ENCODE measurements around the gene KAT8. TPM values are rescaled to one million over a fixed set of nuclear protein-coding genes. Genes with fewer than 3 reads are reported as not detected.

KAT8 gene
- total and polyA plus RNA-seq, 2 of the 13 experiments (the other 11 are each of a cell fraction or from before 2014, with no cell fraction given), result 79.0 to 84.2 TPM

DNA sequence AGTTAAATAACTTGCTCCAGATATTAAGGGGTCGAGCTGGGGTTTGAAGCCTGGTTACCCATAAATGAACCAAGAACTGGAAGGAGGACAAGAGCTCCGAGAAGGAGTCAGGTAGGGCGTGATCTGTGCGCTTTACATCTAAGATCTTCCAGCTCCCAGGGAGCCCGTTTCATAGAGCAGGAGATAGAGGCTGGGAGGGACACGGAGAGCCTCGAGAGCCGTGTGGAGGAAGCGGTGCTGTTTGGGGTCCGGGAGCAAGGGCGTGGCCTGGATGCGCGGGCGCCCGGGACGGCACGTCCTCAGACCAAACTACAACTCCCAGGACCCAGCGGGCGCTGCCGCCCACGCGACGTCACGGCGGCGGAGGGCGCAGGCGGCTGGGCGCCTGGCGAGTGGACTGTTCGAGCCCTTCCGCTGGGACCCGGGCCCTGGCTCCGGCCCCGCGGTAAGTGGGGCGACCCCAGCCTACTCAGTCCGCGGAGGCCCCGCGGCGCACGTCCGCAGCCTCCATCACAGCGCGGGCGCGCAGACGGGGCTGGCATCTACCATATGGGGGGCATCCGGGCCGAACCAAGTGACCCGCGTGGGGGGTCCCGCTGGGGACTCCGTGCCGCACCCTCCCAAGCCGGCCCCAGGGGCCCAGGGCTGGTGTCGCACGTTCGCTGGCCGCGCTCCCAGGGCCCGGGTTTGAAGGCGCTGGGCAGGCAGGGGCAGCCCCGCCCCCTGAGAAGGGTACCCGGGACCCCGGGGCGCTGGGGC lies 9.2 kb upstream of the KAT8 start, which contains the start of gene BCKDK (continued):
- TF ChIP-seq BRD4 (CRISPR knock-in tag; IDR thresholded peaks at IDR 0.05), result 0 out of 2 replicates have a peak, but pooled peaks have one; percentile 34
- TF ChIP-seq NR3C1 (CRISPR knock-in tag; IDR thresholded peaks at IDR 0.05), result no peak
- TF ChIP-seq, protein P1, sequence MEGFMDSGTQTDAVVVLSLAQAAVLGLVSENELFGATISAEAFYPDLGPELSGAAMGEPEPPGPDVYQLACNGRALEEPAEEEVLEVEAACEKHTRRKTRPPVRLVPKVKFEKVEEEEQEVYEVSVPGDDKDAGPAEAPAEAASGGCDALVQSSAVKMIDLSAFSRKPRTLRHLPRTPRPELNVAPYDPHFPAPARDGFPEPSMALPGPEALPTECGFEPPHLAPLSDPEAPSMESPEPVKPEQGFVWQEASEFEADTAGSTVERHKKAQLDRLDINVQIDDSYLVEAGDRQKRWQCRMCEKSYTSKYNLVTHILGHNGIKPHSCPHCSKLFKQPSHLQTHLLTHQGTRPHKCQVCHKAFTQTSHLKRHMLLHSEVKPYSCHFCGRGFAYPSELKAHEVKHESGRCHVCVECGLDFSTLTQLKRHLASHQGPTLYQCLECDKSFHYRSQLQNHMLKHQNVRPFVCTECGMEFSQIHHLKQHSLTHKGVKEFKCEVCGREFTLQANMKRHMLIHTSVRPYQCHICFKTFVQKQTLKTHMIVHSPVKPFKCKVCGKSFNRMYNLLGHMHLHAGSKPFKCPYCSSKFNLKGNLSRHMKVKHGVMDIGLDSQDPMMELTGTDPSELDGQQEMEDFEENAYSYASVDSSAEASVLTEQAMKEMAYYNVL (CRISPR knock-in tag; IDR thresholded peaks at IDR 0.05; ENCODE audit: borderline replicate concordance), result no peak
- no peak for TF ChIP-seq NFE2L1 (CRISPR knock-in tag; IDR thresholded peaks at IDR 0.05; ENCODE audit: borderline replicate concordance)
- TF ChIP-seq BHLHE40 (IDR thresholded peaks at IDR 0.05; ENCODE audit: low read length), result peak; percentile 22; the same call in 1 of the 2 replicates
- TF ChIP-seq, protein P2, sequence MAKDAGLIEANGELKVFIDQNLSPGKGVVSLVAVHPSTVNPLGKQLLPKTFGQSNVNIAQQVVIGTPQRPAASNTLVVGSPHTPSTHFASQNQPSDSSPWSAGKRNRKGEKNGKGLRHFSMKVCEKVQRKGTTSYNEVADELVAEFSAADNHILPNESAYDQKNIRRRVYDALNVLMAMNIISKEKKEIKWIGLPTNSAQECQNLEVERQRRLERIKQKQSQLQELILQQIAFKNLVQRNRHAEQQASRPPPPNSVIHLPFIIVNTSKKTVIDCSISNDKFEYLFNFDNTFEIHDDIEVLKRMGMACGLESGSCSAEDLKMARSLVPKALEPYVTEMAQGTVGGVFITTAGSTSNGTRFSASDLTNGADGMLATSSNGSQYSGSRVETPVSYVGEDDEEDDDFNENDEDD (CRISPR knock-in tag; IDR thresholded peaks at IDR 0.05; ENCODE audit: borderline replicate concordance), result peak; percentile 79
- TF ChIP-seq NFYB (CRISPR knock-in tag; IDR thresholded peaks at IDR 0.05), result peak; percentile 49; the same call in 1 of the 2 replicates
- TF ChIP-seq AGO1 (IDR thresholded peaks at IDR 0.05; ENCODE audit: low read depth, low read length, poor library complexity, severe bottlenecking), result no peak
- peak; percentile 20; the same call in 1 of the 2 replicates for TF ChIP-seq FOSL2 (CRISPR knock-in tag; IDR thresholded peaks at IDR 0.05)
- TF ChIP-seq ZBTB8A (CRISPR knock-in tag; IDR thresholded peaks at IDR 0.05; ENCODE audit: borderline replicate concordance, low read depth), result peak; percentile 99
- no peak for TF ChIP-seq HDAC6 (IDR thresholded peaks at IDR 0.05; ENCODE audit: low read depth, low read length)
- TF ChIP-seq ARID3A (IDR thresholded peaks at IDR 0.05; ENCODE audit: low read depth, low read length), result no peak
- TF ChIP-seq, protein P3, sequence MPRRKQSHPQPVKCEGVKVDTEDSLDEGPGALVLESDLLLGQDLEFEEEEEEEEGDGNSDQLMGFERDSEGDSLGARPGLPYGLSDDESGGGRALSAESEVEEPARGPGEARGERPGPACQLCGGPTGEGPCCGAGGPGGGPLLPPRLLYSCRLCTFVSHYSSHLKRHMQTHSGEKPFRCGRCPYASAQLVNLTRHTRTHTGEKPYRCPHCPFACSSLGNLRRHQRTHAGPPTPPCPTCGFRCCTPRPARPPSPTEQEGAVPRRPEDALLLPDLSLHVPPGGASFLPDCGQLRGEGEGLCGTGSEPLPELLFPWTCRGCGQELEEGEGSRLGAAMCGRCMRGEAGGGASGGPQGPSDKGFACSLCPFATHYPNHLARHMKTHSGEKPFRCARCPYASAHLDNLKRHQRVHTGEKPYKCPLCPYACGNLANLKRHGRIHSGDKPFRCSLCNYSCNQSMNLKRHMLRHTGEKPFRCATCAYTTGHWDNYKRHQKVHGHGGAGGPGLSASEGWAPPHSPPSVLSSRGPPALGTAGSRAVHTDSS (CRISPR knock-in tag; conservative IDR thresholded peaks at IDR 0.05), result no peak
- TF ChIP-seq RARA (CRISPR knock-in tag; IDR thresholded peaks at IDR 0.05), result peak; percentile 45; the same call in 1 of the 2 replicates
- TF ChIP-seq ZKSCAN8 (CRISPR knock-in tag; IDR thresholded peaks at IDR 0.05; ENCODE audit: borderline replicate concordance), result no peak
- TF ChIP-seq TOPORS (CRISPR knock-in tag; IDR thresholded peaks at IDR 0.05), result no peak
- TF ChIP-seq RAD51 (IDR thresholded peaks at IDR 0.05; ENCODE audit: borderline replicate concordance), result no peak
- no peak for TF ChIP-seq ZBED4 (CRISPR knock-in tag; IDR thresholded peaks at IDR 0.05; ENCODE audit: borderline replicate concordance)

Data from HepG2 (cell line).